Daoy (cell line): Measurements from ENCODE around the gene MTHFD1. TPM values are rescaled to one million over a fixed set of nuclear protein-coding genes. Genes with fewer than 3 reads are reported as not detected.

Source experiments
- DNase-seq: peaks from one replicate; pipeline ENCODE4 v3.0.0-alpha.2; 2015; ENCODE audit warnings: low read depth
- total RNA-seq: library from RNA; depleted of rRNA; stranded (reverse); fragments of >200 nt; shearing (Covaris generic); gene quantifications from 2 replicates; pipeline ENCODE4 v1.2.3, GENCODE V29; 2014

Gene MTHFD1
- total RNA-seq, 1 experiment from 2014 or later, result 63.7 TPM

DNA sequence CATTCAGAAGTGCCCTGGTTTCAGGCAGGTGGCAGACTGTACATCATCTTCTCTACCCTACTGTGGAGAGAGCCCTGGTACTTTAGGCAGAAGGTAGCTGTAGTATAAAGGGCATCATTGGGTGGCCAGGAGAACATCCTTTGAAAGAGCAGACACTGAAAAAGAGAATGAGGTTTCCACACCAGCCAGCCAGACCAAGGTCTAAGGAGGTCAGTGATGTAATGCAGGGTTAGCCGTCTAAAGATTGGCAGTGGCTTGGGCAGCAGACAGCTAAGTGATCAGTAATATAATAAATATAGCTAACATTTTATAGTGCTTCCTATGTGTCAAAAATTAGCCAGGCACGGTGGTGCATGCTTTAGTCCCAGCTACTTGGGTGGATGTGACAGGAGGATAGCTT lies 103.5 kb downstream of the MTHFD1 start:
- no peak for DNase-seq

DNA sequence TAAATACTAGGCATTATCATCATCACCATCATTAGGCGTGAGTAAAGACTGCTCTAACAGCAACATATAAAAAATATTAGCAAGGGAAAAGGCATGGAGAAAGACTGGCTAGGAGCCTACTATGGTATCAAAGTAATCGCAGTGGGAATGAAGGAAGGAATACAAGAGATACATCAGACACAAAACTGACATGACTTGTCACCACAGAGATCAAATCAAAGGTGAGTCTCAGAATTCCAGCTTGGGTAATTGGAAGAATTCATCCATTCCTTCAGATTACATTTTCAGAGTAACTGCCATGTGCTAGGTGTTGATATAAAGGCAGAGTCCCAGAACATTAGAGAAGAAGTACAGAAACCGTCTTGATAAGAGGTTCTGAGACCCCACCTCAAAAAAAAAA lies 105.3 kb downstream of the MTHFD1 start:
- no peak for DNase-seq

GRCh38 chr14:64495252-64495651 lies 107.1 kb downstream of the MTHFD1 start:
- no peak for DNase-seq

- no peak for DNase-seq
Observed at GRCh38 chr14:64496764-64497163, 108.6 kb downstream of the MTHFD1 start.

- no peak for DNase-seq
Observed at GRCh38 chr14:64500088-64500487, 111.9 kb downstream of the MTHFD1 start.

GRCh38 chr14:64501411-64502171 lies 113.4 kb downstream of the MTHFD1 start:
- DNase-seq, result peak; percentile 72

DNA sequence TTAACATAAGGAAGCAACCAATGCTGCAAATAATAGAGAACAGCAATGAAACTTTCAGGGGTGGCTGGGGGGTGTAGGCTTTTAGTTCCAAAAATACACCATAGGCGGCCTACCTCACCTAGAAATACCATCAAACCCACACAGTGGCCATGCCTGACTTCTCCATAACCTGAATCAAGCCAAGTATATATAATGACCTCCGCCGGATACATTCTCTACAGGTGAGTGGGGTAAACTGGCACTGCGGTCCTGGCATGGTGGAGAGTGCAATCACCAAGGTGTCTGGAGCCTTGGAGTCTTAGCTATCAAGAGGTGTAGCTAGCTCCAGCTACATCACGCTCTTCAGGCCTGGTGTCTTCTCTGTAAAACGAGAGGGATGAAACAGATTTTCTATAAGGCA lies 114.3 kb downstream of the MTHFD1 start:
- DNase-seq, result no peak

DNA sequence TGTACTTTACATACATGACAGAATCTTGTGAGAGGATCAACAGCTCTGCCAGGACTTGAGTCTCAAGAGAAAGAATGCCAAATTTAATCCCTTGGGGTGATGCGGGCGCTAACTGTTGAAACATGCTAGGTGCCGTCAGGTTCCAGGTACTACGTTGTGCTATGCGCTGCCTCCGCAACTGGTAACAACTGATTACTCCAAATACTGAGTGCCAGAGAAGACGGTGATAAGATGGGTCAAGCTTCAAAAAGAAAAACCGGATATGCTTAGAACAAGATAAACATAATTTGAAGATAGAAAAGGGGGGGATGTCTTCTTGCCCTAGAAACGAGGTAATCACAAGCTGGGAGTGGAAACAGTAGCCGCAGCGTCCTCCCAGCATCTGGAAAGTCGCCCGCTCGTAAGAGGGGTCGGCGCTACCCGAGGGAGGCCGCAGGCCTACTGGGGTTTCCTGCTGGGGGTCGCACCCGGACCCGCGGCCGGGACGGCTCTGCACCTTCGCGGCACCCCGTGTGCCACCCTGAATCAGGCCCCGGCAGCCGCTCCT lies 114.8 kb downstream of the MTHFD1 start:
- DNase-seq, result no peak

GRCh38 chr14:64503434-64504309 lies 115.5 kb downstream of the MTHFD1 start, which contains the start of gene ZBTB25:
Gene ZBTB25, minus strand, starts transcription at chr14:64503838. Its CDS starts 13,305 bp downstream, at chr14:64490533.
- DNase-seq, result peak; percentile 97

- DNase-seq, result peak; percentile 96
Observed at GRCh38 chr14:64504310-64504896, 116.2 kb downstream of the MTHFD1 start, which contains the start of gene ZBTB1. Gene ZBTB1, plus strand, starts transcription at chr14:64504770. Its CDS starts 16,735 bp downstream, at chr14:64521505.

GRCh38 chr14:64504897-64505794 lies 117.0 kb downstream of the MTHFD1 start:
- peak; percentile 93 for DNase-seq

GRCh38 chr14:64506721-64507120 lies 118.6 kb downstream of the MTHFD1 start:
- no peak for DNase-seq

DNA sequence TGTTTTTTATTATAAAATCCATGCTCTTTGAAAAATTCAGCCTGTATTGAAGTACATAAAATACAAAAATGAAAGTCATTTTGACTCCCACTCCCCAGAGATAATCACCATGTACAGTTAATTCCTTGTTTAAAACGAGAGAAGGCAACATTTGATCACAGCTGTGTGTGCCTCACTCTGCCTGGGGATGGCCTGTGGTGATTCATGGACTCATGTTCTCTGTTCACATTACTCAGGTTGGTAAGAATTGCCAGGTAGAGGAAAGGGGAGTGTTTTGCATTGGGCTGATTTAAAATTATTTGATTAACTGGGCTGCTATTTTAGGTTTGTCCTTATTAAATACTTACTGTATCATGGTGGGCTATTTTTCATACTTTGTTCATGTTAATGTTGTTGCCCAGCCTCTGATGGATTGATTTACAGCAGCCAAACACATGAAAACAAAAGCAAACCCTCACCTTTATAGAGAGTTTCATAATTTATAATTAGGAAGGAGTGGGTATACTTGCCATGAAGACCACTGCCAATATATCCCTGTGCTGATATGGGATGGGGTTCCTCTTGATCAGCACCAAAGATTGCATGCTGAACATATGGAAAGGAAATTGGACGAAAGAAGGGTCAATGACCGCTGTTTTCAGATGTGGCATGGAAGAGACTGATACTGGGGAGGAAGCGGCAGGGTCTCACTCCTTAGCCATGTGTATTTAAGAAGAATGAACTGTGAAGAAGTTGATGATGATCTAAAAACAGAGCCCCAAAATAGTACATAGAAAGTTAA lies 119.4 kb downstream of the MTHFD1 start:
- DNase-seq, result peak; percentile 52

GRCh38 chr14:64508215-64508776 lies 120.1 kb downstream of the MTHFD1 start:
- DNase-seq, result no peak

GRCh38 chr14:64509036-64509435 lies 120.9 kb downstream of the MTHFD1 start:
- DNase-seq, result no peak
